Hepatocyte (in vitro differentiated cells): ENCODE measurements around the gene C19orf44. TPM values are rescaled to one million over a fixed set of nuclear protein-coding genes. Genes with fewer than 3 reads are reported as not detected.

Experiments
- DNase-seq: peaks from one replicate; pipeline ENCODE4 v3.0.0-alpha.2; 2016; ENCODE audit warnings: low spot score
- H2AFZ ChIP-seq: fragments of 200-600 bp; sonication (generic); 2 replicates; pipeline ENCODE4 v1.6.0; 2016; ENCODE audit warnings: antibody characterized with exemption, mild to moderate bottlenecking
- H3K27ac ChIP-seq: fragments of 200-600 bp; sonication (generic); 2 replicates; pipeline ENCODE4 v1.5.1; 2016; ENCODE audit warnings: mild to moderate bottlenecking
- H3K27me3 ChIP-seq: fragments of 200-600 bp; sonication (generic); 2 replicates; pipeline ENCODE4 v1.6.1; 2016
- H3K36me3 ChIP-seq: fragments of 200-600 bp; sonication (generic); replicated peaks from 2 replicates; pipeline ENCODE4 v1.5.1; 2016; ENCODE audit warnings: low read depth; ENCODE audit not compliant: insufficient read depth
- H3K4me1 ChIP-seq: fragments of 200-600 bp; sonication (generic); 2 replicates; pipeline ENCODE4 v1.5.1; 2016; ENCODE audit warnings: mild to moderate bottlenecking, moderate library complexity; ENCODE audit not compliant: insufficient read depth
- H3K4me2 ChIP-seq: fragments of 200-600 bp; sonication (generic); 2 replicates; pipeline ENCODE4 v1.6.0; 2016
- H3K4me3 ChIP-seq: fragments of 200-600 bp; sonication (generic); 2 replicates; pipeline ENCODE4 v1.5.1; 2016; ENCODE audit warnings: mild to moderate bottlenecking
- H3K79me2 ChIP-seq: fragments of 200-600 bp; sonication (generic); 2 replicates; pipeline ENCODE4 v1.6.0; 2017; ENCODE audit warnings: mild to moderate bottlenecking
- H3K9me2 ChIP-seq: fragments of 200-600 bp; sonication (generic); replicated peaks from 2 replicates; pipeline ENCODE4 v1.6.0; 2017; ENCODE audit warnings: mild to moderate bottlenecking; ENCODE audit not compliant: insufficient read depth
- H3K9me3 ChIP-seq: fragments of 200-600 bp; sonication (generic); 2 replicates; pipeline ENCODE4 v1.5.1; 2016; ENCODE audit warnings: low read depth, mild to moderate bottlenecking
- H4K20me1 ChIP-seq: fragments of 200-600 bp; sonication (generic); 2 replicates; pipeline ENCODE4 v1.6.0; 2016; ENCODE audit warnings: mild to moderate bottlenecking; ENCODE audit not compliant: insufficient read depth, poor library complexity, severe bottlenecking
- EZH2 ChIP-seq: fragments of 200-600 bp; sonication (generic); IDR thresholded peaks from 2 replicates; pipeline ENCODE4 v1.6.1; 2016; ENCODE audit warnings: antibody characterized with exemption, mild to moderate bottlenecking, borderline replicate concordance
- EZH2phosphoT487 ChIP-seq: fragments of 200-600 bp; sonication (generic); IDR thresholded peaks from one replicate; pipeline ENCODE4 v1.6.1; 2018; ENCODE audit warnings: antibody characterized with exemption, mild to moderate bottlenecking, low read depth, moderate library complexity; ENCODE audit not compliant: unreplicated experiment, severe bottlenecking
- WGBS: methylation state at CpG from one replicate; pipeline ENCODE4 v1.1.6; 2016; ENCODE audit warnings: low lambda C conversion rate; ENCODE audit errors: missing lambda C conversion rate; 5-methylcytosine and 5-hydroxymethylcytosine counted together
- polyA plus RNA-seq: library from polyadenylated mRNA; unstranded; fragments of >200 nt; fragmentation: Nextera tagmentation; extraction: Ambion mirVana; gene quantifications from 2 replicates; pipeline ENCODE4 v1.2.1, GENCODE V29; 2016
- total RNA-seq: library from RNA; depleted of rRNA; stranded (reverse); fragments of >200 nt; gene quantifications from 2 replicates; pipeline ENCODE4 v1.2.3, GENCODE V29; 2014
- TF ChIP-seq, protein P1 (sequence below): fragments of 200-600 bp; sonication (generic); IDR thresholded peaks from 2 replicates; pipeline ENCODE4 v1.5.1; 2016; ENCODE audit warnings: antibody characterized with exemption, mild to moderate bottlenecking; ENCODE audit not compliant: poor library complexity

Gene C19orf44
- total and polyA plus RNA-seq, 2 experiments from 2014 or later: 2.9 to 3.0 TPM

DNA sequence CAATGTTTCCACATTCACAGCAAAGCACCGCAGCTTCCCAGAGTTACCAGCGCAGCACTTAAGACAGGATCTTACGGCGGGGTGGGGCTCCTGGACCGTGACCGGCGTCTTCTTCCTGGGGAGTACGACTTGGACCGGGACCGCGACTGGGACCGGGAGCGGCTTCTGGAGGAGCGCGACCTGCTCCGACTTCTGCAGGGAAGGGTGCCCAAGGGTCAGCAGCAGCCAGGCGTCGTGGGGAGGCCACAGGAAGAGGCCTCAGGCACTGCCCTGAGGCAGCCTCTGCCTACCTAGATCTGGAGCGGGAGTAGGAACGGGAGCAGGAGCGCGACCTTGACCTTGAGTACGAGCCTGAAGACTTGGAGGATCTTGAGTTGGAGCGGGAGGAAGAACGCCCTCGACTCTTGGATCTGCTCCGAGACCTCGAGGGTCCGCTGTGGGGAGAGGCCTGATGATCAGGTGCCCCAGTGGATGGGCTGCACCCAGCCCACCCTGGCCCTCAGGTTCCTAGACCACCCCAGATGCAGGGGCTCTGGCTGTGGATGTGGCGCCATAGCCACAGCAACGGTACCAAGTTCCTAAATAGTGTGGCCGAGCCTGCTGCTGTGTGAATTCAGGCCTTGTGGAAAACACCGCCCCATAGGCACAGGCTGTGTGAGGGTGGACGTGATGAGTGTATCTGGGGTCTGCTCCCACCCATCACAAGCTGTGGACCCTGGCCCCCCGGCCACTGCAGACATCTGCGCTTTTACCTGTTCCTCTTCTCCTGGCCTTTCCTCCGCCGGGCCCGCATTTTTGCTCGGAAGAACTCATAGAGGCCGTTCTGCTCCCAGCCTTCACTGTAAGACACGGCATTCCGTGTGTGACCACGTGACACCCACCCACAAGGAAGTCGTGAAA is 24.1 kb downstream of the C19orf44 start:
- WGBS: 96% methylated on average over 41 of the region's 45 CpGs
- Histone ChIP-seq H3K27me3 (no peaks in the 10 kb centered on the region), H3K4me3 (no peak overlapping the region), H3K79me2 (no peaks in the 10 kb centered on the region), H3K4me1 (no peaks in the 10 kb centered on the region), H3K9me3 (no peaks in the 10 kb centered on the region), H3K27ac (no peak overlapping the region), H4K20me1 (no peaks in the 10 kb centered on the region), H3K36me3 (no peaks in the 10 kb centered on the region), H3K9me2 (no peaks in the 10 kb centered on the region), H2AFZ (no peak overlapping the region), H3K4me2 (no peak overlapping the region)
- TF ChIP-seq, protein P1, sequence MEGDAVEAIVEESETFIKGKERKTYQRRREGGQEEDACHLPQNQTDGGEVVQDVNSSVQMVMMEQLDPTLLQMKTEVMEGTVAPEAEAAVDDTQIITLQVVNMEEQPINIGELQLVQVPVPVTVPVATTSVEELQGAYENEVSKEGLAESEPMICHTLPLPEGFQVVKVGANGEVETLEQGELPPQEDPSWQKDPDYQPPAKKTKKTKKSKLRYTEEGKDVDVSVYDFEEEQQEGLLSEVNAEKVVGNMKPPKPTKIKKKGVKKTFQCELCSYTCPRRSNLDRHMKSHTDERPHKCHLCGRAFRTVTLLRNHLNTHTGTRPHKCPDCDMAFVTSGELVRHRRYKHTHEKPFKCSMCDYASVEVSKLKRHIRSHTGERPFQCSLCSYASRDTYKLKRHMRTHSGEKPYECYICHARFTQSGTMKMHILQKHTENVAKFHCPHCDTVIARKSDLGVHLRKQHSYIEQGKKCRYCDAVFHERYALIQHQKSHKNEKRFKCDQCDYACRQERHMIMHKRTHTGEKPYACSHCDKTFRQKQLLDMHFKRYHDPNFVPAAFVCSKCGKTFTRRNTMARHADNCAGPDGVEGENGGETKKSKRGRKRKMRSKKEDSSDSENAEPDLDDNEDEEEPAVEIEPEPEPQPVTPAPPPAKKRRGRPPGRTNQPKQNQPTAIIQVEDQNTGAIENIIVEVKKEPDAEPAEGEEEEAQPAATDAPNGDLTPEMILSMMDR: no peak
- no peak for TF ChIP-seq EZH2phosphoT487
- no peak for TF ChIP-seq EZH2
- DNase-seq: no peak

DNA sequence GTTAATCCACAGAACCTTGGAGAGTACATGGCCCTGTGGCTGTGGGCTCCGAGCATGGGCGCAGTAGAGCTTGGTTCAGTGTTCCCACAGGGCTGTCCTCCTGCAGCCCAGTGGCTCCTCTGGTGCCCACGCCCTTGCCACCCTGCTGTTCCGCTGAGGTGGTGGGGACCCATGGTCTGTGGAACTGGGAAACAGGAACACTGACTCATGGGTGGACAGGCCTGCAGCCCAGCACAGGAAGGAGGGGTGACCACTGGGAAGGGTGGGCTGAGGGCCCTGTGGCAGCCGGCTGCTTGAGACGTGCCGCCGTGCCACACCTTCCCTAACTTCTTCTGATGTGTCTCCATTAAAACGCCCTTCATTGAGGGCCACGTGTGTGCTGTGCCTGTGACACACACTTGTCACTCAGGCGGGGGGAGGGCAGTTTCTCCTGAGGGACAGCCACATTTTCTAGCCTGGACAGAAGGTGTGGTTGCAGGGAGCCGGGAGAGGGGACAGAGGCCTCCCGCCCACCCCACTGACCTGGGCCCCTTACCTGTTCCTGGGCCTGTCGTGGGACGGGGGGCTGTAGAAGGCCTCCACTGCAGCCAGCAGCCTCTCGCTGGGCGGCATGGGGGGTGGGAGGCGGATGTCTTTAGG is 24.9 kb downstream of the C19orf44 start:
- Histone ChIP-seq H3K4me2 (no peak overlapping the region), H3K4me3 (no peak overlapping the region)
- TF ChIP-seq EZH2 (no peak), EZH2phosphoT487 (no peak)
- TF ChIP-seq, protein P1: no peak

DNA sequence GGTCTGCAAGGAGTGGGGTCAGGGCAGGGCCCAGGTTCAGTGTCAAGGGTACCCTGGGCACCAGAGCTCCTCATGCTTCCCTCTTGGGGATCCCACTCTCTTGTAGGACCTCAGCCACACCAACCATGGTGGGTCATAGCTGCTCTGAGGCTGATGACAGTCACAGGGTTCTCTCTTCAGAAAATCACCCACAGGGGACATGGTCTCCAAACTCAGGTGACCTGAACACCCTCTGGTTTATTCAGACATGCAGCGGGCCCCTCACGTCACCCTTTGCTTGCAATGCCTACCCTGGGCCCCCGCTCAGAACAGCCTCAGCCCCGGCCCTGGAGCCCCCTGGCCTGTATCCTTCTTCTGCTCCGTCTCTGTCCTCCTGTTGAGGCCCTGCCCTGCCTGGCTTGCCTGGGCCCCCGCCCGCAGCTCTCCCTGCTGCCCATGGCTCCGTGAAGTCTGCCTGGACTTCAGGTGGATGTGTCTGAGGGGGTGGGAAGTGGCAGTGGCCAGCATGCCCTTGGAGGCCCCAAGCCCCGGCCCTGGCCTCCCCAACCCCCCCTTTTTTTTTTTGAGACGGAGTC is 25.6 kb downstream of the C19orf44 start:
- Histone ChIP-seq H3K9me3 (no peaks in the 10 kb centered on the region), H4K20me1 (no peaks in the 10 kb centered on the region), H3K4me1 (no peaks in the 10 kb centered on the region), H2AFZ (no peak overlapping the region), H3K27me3 (no peaks in the 10 kb centered on the region), H3K4me3 (no peak overlapping the region), H3K9me2 (no peaks in the 10 kb centered on the region), H3K4me2 (no peak overlapping the region), H3K79me2 (no peaks in the 10 kb centered on the region), H3K36me3 (no peaks in the 10 kb centered on the region), H3K27ac (no peak overlapping the region)
- no peak for DNase-seq
- TF ChIP-seq EZH2phosphoT487: no peak
- TF ChIP-seq, protein P1: no peak
- TF ChIP-seq EZH2: no peak
- 95% methylated on average over 8 of the region's 10 CpGs for WGBS

More for the DNA sequence above, 24.9 kb downstream of the C19orf44 start:
- Histone ChIP-seq H3K27me3 (no peaks in the 10 kb centered on the region), H2AFZ (no peak overlapping the region), H3K9me3 (no peaks in the 10 kb centered on the region), H4K20me1 (no peaks in the 10 kb centered on the region), H3K36me3 (no peaks in the 10 kb centered on the region), H3K79me2 (no peaks in the 10 kb centered on the region), H3K9me2 (no peaks in the 10 kb centered on the region), H3K27ac (no peak overlapping the region), H3K4me1 (no peaks in the 10 kb centered on the region)
- 97% methylated on average over 18 of the region's 18 CpGs for WGBS
- no peak for DNase-seq
